Endothelial cell of hepatic sinusoid (primary cell): ENCODE measurements around the gene AQP5.

Experiments used
- in situ Hi-C: cut with HindIII; loops from 2 replicates; pipeline ENCODE4 v1.10.0; 2017; ENCODE audit warnings: low sequenced_read_pairs

The AQP5 gene

GRCh38 chr12:49961111-49961922, at the start of gene AQP5:
TSS of gene AQP5 (plus strand) at chr12:49961872. CDS start at chr12:49962018, 146 bp downstream.
- in situ Hi-C loops: no loop called here

GRCh38 chr12:49912345-49913255, 49.1 kb upstream of the AQP5 start:
- in situ Hi-C loops: no loop called here

- in situ Hi-C loops: no loop called here
Observed at GRCh38 chr12:49916129-49916919, 45.3 kb upstream of the AQP5 start.

DNA sequence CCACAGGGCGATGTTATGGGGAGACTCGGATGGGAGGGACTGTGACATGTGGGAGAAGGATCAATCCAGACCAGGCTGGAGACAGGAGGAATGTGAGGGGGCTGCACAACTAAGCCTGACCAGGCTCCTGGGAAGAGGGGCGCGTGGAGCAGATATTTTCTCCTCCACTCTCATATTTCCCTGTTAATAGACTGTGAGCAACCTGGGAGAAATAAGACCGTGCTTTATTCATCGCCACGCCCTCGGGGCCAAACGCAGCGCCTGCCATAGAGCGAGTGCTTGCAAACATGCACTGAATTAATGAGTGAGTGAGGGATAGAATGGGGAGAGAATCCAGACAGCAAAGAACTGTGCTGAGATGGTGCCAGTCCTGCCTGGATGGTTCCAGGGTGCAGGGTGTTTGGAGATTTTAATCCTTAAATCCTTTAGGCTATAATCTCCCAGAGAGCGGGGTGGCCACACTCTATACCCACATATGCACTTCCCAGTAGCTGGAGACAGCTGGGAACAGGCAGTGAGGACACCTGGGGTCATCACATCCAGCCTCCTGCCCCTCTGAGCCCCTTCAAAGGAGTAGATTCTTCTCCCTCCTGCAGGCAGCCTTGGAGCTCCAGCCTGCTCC, 44.4 kb upstream of the AQP5 start:
- in situ Hi-C loops: no loop called here

GRCh38 chr12:49917788-49918173, 43.9 kb upstream of the AQP5 start:
- in situ Hi-C loops: no loop called here

- in situ Hi-C loops: no loop called here
Observed at GRCh38 chr12:49920241-49920914, 41.3 kb upstream of the AQP5 start.

DNA sequence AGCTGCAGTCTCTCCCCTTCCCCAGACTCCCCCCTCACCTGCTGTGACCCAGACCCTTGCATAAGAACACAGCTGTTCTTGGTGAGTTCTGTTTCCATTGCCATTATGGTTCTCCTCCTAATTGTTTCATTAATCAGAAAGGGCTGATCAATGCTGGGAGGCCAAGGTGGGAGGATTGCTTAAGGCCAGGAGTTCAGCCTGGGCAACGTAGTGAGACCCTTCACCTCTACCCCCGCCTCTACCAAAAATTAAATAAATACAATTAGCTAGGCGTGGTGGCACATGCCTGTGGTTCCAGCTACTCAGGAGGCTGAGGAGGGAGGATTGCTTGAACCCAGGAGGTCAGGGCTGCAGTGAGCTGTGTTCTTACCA, 40.8 kb upstream of the AQP5 start:
- in situ Hi-C loops: no loop called here

GRCh38 chr12:49921299-49921698, 40.4 kb upstream of the AQP5 start:
- in situ Hi-C loops: no loop called here

- in situ Hi-C loops: no loop called here
Observed at GRCh38 chr12:49921936-49922335, 39.7 kb upstream of the AQP5 start.

DNA sequence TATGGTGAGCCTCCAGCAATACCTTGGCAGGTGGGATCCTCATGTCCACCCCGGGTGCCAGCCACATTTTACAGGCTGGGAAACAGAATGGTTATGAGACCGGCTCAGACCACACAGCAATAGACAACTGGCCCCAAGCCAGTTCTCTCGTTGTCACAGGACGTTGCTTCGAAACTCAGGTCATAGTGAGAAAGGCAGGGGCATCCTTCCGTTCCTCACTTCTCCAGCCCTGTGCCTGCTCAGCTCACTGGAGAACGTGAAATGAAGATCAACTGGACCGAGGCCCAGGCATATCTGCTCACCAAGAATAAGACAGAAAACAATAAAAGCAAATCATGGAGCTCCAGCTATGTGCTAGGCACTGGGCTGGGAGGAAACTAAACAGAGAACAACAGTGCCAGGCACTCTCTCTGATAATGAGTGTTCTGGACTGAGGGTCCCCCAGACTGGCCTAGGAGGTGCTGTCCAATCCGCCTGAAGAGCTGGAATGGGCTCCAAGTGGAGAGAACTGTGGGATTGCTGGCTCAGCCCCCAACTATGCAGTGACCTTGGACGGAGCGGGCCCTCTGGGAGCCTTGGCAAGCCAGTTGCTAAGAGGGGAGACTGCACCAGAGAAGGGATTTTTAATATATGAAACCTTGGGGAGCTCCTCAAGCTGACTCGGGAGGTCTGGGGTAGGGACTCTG, 39.2 kb upstream of the AQP5 start:
- in situ Hi-C loops: no loop called here

- in situ Hi-C loops: no loop called here
Observed at GRCh38 chr12:49923035-49923644, 38.5 kb upstream of the AQP5 start.

DNA sequence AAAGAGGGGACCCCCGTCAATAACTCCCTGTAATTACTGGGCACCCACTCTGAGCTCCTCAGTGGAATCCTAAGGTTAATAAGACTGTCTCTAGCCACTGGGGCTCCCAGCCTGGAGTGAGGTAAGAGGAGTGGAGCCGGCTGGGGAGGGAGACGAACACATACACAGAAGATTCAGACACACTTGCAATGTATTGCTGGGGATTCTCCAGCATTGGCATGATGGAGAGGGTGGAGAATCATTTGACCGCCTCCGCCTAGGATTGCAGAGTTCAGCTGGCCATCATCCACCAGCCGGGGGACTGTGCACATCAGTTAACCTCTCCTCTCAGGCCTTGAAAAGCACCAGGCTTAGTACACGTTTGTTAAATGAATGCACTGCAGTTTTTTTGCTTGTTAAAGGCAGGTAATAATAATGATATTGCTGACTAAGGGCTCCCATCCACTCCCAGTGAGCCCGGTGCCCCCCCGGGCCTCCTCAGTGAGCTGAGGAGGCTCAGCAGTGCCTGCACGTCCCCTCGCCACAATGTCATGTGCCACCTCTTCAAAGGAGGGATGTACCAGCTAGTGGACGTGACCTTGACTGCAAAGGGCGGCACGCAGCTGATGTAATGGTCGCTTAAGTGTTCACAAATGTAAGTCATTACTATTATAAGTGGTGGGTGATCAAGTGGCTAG, 37.7 kb upstream of the AQP5 start:
- in situ Hi-C loops: no loop called here

- in situ Hi-C loops: no loop called here
Observed at GRCh38 chr12:49924628-49925246, 36.9 kb upstream of the AQP5 start.

DNA sequence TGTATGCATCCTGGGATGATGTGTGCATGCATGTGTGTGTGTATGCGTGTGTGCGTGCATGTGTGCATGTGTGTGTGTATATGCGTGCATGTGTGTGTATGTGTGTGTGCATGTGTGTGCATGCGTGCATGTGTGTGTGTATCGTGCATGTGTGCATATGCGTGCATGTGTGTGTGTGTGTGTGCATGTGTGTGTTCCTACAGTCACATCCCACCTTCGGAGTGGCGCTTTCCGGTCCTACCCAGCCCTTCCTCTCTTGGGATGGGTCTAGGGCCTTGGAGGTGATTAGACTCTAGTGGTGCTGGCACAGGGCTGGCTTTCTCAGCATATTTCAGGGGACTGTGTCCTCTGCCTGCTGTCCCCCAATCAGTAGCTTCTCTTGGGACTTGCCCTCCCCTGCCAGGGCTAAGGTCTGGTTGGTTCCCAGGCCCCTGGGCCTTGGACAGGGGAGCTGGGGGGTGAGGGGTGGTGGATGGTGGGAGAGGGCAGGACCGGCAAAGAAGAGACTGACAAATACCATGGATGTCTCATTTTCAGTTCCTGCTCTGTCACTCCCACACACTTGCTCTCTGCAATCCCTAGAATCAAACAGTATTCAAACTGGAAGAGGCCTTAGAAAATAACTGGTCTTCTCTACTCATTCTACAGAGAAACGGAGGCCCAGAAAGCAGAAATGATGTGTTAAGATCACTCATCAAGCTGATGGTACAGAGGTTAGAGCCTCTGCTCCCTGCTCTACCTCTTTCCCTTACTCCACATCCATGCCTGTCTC, 36.1 kb upstream of the AQP5 start:
- in situ Hi-C loops: no loop called here

DNA sequence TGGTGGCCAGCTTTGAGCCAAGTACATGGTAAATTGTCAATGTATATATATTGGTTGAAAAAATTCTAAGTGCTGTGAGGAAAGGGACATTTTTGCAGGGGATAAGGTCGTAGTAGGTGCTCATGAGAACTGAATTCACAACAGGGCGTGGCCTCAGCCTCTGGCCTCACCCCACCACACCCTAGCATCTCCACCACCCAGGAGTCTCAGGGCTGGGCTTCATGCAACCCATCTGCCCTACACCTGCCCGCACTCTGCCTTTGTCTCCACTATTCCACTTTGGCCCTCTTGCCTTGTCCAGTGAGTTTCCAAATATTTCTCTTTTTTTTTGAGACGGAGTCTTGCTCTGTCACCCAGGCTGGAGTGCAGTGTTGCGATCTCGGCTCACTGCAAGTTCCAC, 33.2 kb upstream of the AQP5 start:
- in situ Hi-C loops: no loop called here

DNA sequence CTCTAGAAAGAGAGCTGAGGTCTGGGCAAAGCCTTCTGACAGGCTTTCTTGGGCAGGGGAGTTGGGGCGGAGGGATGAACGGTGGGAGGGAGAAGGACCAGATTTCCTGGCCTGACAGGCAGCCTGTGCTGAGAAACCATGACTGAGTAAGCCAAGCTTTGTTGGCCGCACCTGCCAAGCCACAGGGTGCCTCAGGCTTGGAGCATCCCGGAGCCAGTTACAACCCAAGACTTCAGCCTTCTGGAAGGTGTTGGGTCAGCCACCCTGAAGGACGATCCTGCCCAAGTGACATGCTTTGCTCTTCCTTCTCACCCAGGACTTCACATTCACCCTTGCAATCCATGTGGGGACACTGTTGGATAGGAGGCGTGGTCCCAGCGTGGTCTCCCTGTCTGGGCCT, 32.1 kb upstream of the AQP5 start:
- in situ Hi-C loops: no loop called here

GRCh38 chr12:49930515-49931288, 31.0 kb upstream of the AQP5 start:
- in situ Hi-C loops: no loop called here
